Thyroid gland (tissue), 4 donors: ENCODE measurements around the gene SLC39A8. TPM values are rescaled to one million over a fixed set of nuclear protein-coding genes. Genes with fewer than 3 reads are reported as not detected.

Source experiments
- DNase-seq, 2 donors: peaks; one replicate each; pipeline ENCODE4 v3.0.0-alpha.2; 2019
- H3K27ac ChIP-seq, 3 donors: fragments of 200-600 bp; sonication (generic); 1 replicate in 2 of 3; 2 replicates in 1 of 3; pipeline ENCODE4 v1.5.1; 2016 to 2019; ENCODE audit warnings: mild to moderate bottlenecking in 1 of 3, moderate library complexity in 1 of 3
- H3K27me3 ChIP-seq: fragments of 200-600 bp; sonication (generic); one replicate; pipeline ENCODE4 v1.5.1; 2019
- H3K36me3 ChIP-seq, 2 donors: fragments of 200-600 bp; sonication (generic); one replicate each; pipeline ENCODE4 v1.5.1; 2016 to 2019
- H3K4me1 ChIP-seq, 2 donors: fragments of 200-600 bp; sonication (generic); one replicate each; pipeline ENCODE4 v1.5.1; 2017 to 2019
- H3K4me3 ChIP-seq, 3 donors: fragments of 200-600 bp; sonication (generic); replicated peaks in 1 of 3; 1 replicate in 2 of 3; 2 replicates in 1 of 3; pipeline ENCODE4 v1.5.1; 2016; ENCODE audit warnings: mild to moderate bottlenecking in 1 of 3
- H3K9me3 ChIP-seq: fragments of 200-600 bp; sonication (generic); one replicate; pipeline ENCODE4 v1.5.1; 2017
- CTCF ChIP-seq, 6 experiments: fragments of 200-600 bp in 3 of 6; fragments of 450-650 bp in 3 of 6; sonication (generic) in 3 of 6; IDR thresholded peaks; one replicate each; pipeline ENCODE4 v1.5.1; 2016 to 2019; ENCODE audit warnings: antibody characterized with exemption in 6 of 6, mild to moderate bottlenecking in 2 of 6, inconsistent platforms in 1 of 6, moderate library complexity in 1 of 6
- POLR2A ChIP-seq, 2 donors: fragments of 450-650 bp; IDR thresholded peaks; one replicate each; pipeline ENCODE4 v1.6.1; 2017; ENCODE audit warnings: antibody characterized with exemption in 2 of 2, mild to moderate bottlenecking in 2 of 2, moderate library complexity in 1 of 2
- WGBS, 2 donors: methylation state at CpG; one replicate each; pipeline ENCODE4 v1.1.5; 2017; 5-methylcytosine and 5-hydroxymethylcytosine counted together
- intact Hi-C: fragments of 100-400 bp; cut with DNase I; formaldehyde crosslinking; loops from one replicate; pipeline ENCODE4 v1.15.1; 2023
- total RNA-seq, 4 donors: library from RNA; depleted of rRNA; stranded (reverse); fragments of >200 nt; gene quantifications; one replicate each; pipeline ENCODE4 v1.2.3, GENCODE V29; 2016

Gene SLC39A8
- total RNA-seq, 4 donors from 2014 or later: 19.4 to 26.7 (median 23.9) TPM

GRCh38 chr4:102253860-102254259, 91.4 kb downstream of the SLC39A8 start:
- Histone ChIP-seq H3K4me1 (no peaks in the 10 kb centered on the region), H3K27me3 (no peaks in the 10 kb centered on the region), H3K36me3 (no peaks in the 10 kb centered on the region), H3K9me3 (no peaks in the 10 kb centered on the region), H3K27ac (no peak overlapping the region), H3K4me3 (no peak overlapping the region)
- TF ChIP-seq CTCF (IDR thresholded peaks at IDR 0.05) (no peak), POLR2A (IDR thresholded peaks at IDR 0.05) (no peak)
- 93 to 94% methylated on average over 2 of the region's 2 CpGs for WGBS, 2 donors
- DNase-seq: no peak
- intact Hi-C loops: no loop called here

GRCh38 chr4:102252171-102252570, 93.1 kb downstream of the SLC39A8 start:
- H3K27ac ChIP-seq: no peak overlapping the region
- no peak for DNase-seq
- no peaks in the 10 kb centered on the region for H3K36me3 ChIP-seq
- no peaks in the 10 kb centered on the region for H3K9me3 ChIP-seq
- H3K4me3 ChIP-seq: no peak overlapping the region
- intact Hi-C loops: no loop called here
- WGBS, 2 donors: 93 to 96% methylated on average over 2 of the region's 2 CpGs
- no peaks in the 10 kb centered on the region for H3K27me3 ChIP-seq
- no peaks in the 10 kb centered on the region for H3K4me1 ChIP-seq
- TF ChIP-seq CTCF (IDR thresholded peaks at IDR 0.05) (no peak), POLR2A (IDR thresholded peaks at IDR 0.05) (no peak)

- H3K27ac ChIP-seq: no peak overlapping the region
- no peaks in the 10 kb centered on the region for H3K9me3 ChIP-seq
- no peak for DNase-seq
- TF ChIP-seq POLR2A (IDR thresholded peaks at IDR 0.05) (no peak), CTCF (IDR thresholded peaks at IDR 0.05) (no peak)
- no peak overlapping the region for H3K4me3 ChIP-seq
- no peaks in the 10 kb centered on the region for H3K27me3 ChIP-seq
- H3K36me3 ChIP-seq: no peaks in the 10 kb centered on the region
- H3K4me1 ChIP-seq: no peaks in the 10 kb centered on the region
- intact Hi-C loops: no loop called here
- WGBS, 2 donors: 77 to 89% methylated on average over 9 to 14 of the region's 26 CpGs
Measured at GRCh38 chr4:102250341-102250740, 94.9 kb downstream of the SLC39A8 start.

GRCh38 chr4:102247041-102247440, 98.2 kb downstream of the SLC39A8 start:
- Histone ChIP-seq H3K4me1 (no peaks in the 10 kb centered on the region), H3K9me3 (no peaks in the 10 kb centered on the region), H3K27me3 (no peaks in the 10 kb centered on the region), H3K4me3 (no peak overlapping the region), H3K27ac (no peak overlapping the region), H3K36me3 (no peaks in the 10 kb centered on the region)
- intact Hi-C loops: no loop called here
- TF ChIP-seq CTCF (IDR thresholded peaks at IDR 0.05) (no peak), POLR2A (IDR thresholded peaks at IDR 0.05) (no peak)
- 84 to 91% methylated on average over 1 of the region's 1 CpG for WGBS, 2 donors
- no peak for DNase-seq

- intact Hi-C loops: no loop called here
- Histone ChIP-seq H3K4me3 (no peak overlapping the region), H3K36me3 (no peaks in the 10 kb centered on the region), H3K9me3 (no peaks in the 10 kb centered on the region), H3K27ac (no peak overlapping the region), H3K4me1 (no peaks in the 10 kb centered on the region), H3K27me3 (no peaks in the 10 kb centered on the region)
- no peak for DNase-seq
- TF ChIP-seq POLR2A (IDR thresholded peaks at IDR 0.05) (no peak), CTCF (IDR thresholded peaks at IDR 0.05) (no peak)
- 83 to 91% methylated on average over 4 of the region's 4 CpGs for WGBS, 2 donors
Measured at GRCh38 chr4:102246416-102246815, 98.9 kb downstream of the SLC39A8 start.
